ENCODE data around the gene FRMD3.
"Not testable (repeated sequence)": the region's sequence is repeated elsewhere in the genome, so short reads cannot be mapped to it uniquely, and the experiment has no call there.

The FRMD3 gene

GRCh38 chr9:83384214-83384613, 154.0 kb downstream of the FRMD3 start:
- no peak for DNase-seq

DNA sequence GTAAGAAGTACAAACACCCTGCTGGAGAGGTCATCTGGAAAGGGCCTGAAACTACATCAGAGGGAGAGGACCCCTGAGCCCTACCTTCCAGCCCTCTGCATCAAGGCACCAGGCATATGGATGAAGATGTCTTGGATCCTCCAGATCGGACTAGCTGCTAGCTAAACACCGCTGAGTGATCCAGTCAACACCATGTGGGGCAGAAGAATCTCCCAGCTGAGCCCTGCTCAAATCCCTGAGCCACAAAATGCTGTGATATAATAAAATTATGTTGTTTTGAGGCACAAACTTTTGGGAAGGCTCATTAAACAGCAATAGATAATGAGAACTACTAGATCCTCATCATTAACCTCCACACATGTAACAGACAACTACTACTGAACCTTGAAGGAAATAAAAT, 155.2 kb downstream of the FRMD3 start:
- DNase-seq = no peak

GRCh38 chr9:83382421-83382820, 155.8 kb downstream of the FRMD3 start:
- DNase-seq = no peak

GRCh38 chr9:83379045-83379444, 159.2 kb downstream of the FRMD3 start:
- no peak for DNase-seq

DNA sequence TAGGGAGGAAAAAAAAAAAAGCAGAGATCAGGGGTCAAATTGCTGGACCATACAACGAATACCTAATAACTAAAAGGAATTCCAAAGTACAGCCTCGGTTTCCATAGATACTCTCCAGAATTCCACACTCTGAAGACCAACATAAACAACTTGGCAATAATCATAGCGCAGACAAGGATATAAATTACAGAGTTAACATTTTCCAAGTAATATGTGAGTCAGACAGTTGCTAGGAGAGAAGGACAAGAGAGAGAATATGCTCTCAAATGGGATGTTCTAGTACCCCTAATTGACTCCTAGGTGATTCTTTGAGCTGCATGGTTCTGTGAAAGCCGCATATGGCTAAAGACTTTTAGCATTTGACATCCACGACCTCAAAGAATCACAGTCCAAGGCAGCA, 165.2 kb downstream of the FRMD3 start:
- DNase-seq = no peak

- no peak for DNase-seq
Measured at GRCh38 chr9:83367326-83367725, 170.9 kb downstream of the FRMD3 start.

DNA sequence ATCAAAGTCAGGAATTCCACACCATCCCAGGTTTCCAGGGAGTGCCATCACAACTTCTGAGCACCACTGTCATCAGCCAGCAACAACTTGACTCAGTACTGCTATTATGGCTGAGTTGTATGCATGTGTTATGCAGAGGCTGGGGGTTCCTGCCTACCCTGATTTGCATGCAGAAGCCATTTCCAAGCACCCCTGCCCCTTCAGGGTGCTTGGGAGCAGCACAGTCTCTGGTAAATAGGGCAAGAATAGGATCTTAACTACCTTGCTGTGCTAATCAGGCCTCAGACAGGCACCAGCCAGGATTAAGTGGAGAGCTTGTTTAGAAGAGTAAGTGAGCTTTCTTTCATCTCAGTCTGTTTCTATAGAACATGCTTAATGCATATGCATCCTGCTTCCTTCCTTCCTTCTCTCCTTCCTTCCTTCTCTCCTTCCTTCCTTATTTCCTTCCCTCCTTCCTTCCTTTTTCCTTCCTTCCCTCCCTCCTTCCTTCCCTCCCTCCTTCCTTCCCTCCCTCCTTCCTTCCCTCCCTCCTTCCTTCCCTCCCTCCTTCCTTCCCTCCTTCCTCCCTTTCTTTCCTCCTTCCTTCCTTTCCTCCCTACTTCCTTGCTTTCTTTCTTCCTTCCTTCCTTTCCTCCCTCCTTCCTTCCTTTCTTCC, 175.7 kb downstream of the FRMD3 start:
- DNase-seq = no peak

DNA sequence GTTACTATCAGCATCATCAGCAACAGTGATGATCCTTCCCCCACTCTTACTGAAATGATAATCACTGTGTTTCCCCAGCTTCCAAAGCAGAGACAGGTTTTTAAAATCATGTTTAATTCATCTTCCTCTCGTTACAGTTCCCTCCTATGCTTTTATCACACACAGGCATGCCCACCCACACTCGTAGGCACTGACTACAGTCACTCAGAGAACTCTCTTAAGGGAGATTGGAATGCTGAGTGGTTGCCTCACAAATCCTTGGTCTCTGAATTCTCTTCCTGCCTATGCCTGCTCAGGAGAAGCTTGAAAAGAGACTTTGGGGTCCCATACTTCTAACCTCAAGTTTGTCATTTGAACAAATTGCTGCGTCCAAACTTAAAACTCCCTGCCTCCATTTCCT, 179.2 kb downstream of the FRMD3 start:
- no peak for DNase-seq

GRCh38 chr9:83358493-83358892, 179.7 kb downstream of the FRMD3 start:
- DNase-seq = not testable (repeated sequence)

- no peak for DNase-seq
Measured at GRCh38 chr9:83355729-83356151, 182.5 kb downstream of the FRMD3 start.

GRCh38 chr9:83355024-83355444, 183.2 kb downstream of the FRMD3 start:
- DNase-seq = no peak

DNA sequence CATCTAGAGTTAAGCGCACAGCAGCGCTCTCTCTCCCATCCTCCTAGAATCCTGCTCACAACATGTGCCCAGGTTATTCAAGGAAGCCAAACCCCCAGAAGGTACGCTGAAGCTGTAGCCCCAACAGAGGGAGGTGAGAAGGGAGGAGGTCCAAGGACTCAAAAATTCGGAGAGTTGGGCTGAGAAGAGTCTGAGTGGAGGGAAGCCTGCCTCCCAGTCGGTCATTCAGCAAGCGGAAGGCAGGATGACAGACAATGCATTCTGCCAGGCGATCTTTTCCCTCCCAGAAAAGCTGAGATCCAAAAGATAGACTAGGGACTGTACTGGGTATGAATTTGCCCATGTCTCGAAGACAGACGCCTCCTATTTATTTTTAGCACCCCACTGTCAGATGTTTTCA, 189.2 kb downstream of the FRMD3 start:
- no peak for DNase-seq

GRCh38 chr9:83346655-83347420, 191.4 kb downstream of the FRMD3 start:
- no peak for DNase-seq

- no peak for DNase-seq
Measured at GRCh38 chr9:83343366-83343999, 194.7 kb downstream of the FRMD3 start.

DNA sequence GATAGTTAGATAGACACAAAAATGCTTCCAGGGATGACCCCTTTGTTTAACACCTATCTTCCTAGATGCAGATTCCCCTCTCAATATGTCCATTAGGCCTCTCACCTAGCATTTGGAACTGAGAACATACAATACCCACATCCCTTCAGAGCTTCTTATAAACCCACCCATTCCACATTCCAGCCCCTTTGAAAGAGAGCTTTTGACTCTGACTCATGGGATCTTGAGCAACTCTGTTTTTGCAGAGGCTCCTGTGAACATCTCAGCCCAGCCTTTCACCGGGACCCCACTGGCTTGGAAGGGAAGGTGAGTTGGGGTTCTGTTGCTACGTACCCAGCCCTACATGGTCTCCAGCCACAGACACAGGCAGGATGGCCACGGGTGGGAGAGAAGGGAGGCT, 195.5 kb downstream of the FRMD3 start:
- no peak for DNase-seq

DNA sequence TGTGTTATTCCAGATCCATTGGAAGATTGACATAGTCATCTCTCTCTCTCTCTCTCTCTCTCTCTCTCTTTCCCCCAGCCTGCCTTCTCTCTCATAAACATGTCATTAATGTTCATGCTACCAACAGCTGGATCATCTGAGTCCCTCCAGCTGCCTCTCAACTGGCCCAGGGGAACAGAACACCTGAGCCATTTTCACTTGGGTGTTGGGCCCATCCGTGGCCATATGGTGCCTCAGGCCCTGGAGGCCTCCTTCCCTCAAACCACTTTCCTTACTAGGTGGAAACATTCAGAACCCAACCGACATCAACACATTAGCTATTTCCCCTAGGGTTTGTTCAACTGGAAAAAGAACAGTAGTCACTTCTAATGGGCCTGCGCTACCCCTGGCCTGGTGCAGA, 196.2 kb downstream of the FRMD3 start:
- DNase-seq = no peak

DNA sequence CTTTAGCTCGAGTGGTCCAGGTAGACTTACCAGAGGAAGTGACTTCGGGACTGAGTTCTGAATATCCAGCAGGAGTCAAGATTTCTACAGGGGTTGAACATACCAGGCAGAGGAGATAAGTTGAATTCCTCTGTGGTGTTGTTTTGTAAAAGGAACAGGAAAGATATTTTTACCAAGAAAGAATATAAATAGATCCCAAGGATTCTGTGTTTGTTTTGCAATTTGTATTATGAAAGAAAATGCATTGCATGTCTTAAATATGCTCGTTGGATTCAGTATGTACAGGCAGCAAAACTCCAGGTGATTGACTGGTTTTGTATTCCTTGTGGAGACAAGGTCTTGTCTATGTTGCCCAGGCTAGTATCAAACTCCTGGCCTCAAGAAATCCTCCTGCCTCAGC, 197.8 kb downstream of the FRMD3 start:
- no peak for DNase-seq

- DNase-seq = no peak
Measured at GRCh38 chr9:83339435-83339834, 198.8 kb downstream of the FRMD3 start.

GRCh38 chr9:83336706-83337105, 201.5 kb downstream of the FRMD3 start:
- no peak for DNase-seq

GRCh38 chr9:83334320-83334719, 203.9 kb downstream of the FRMD3 start:
- DNase-seq = peak; percentile 43 to 55

DNA sequence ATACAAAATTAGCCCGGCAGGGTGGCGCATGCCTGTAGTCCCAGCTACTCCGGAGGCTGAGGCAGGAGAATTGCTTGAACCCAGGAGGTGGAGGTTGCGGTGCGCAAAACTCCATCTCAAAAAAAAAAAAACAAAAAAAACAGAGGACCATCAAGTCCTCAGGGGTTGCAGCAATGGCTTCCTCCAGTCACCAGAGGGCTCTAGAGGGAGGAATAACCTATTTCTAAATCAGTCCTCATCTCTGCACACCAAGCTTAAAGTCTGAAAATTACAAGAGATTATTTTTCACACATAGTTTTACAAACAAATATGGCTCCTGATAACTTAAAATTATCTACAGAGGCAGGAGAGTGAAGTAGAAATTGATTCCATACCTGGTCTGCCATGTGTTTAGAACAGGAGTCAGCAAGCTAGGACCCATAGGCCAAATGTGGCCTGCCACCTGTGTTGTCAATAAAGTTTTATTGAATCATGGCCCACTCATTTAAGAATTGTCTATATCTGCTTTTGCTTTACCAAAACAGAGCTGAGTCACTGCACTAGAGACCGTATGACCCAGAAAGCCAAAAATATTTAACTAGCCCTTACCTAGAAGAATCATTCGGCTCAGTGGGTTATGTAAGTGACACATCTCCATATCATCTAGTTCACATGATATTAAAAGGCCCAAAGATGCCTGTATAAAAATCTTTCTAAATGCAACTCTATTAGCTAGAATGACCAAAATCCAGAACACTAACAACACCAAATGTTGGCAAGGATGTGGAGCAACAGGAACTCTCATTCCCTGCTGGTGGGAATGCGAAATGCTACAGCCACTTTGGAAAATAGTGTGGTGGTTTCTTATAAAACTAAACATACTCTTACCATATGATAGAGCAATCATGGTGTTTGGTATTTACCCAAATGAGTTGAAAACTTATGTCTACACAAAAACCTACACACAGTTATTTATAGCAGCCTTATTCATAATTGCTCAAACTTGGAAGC, 207.7 kb downstream of the FRMD3 start:
- no peak for DNase-seq

DNA sequence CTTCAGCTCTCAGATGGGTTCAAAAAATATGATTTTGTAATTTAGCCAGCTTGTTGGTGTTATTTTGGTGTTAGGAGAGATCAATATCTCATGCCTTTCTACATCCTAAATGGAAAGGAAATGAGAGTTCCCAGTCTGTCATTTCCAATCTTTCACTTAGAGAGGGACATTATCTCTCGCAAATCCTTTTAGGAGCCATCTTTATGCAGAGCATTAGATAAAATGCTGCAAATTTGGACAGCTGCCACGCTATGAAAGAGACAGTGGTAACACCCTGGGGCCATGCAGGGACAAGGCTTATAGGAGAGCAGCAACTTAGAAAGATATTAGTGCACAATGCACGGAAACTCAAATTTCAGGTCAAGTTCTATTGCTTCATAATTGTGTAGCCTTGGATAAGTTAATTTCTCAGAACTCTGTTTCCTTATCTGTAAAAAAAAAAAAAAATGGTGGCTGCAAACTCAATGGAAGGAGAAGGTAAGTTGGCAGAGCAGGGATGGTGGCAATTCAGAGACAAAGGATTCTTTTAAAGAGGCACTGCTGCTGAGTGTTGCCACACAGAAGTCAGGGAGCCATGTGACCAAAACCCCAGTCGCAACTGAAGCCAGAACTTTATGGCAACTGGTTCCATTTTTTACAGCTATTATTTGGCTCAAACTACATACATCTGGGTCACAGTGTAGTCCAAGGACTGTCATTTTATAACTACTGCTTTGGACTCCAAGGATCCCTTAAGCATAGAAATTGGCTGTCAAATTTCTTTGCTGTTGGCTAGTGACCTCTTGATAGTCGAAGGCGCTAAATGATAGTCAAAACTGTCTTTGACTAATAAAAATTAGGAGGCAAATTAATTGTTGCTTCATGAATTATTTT, 210.2 kb downstream of the FRMD3 start:
- no peak for DNase-seq

Data from activated CD4-positive, alpha-beta T cell treated with anti-CD3 and anti-CD28 coated beads, Interleukin-2, amount 50 U/mL, for 4 hours (primary cell).